A673 (cell line): Measurements from ENCODE around the gene SMARCA2.

Source experiments
- EZH2 ChIP-seq: fragments of 200-600 bp; sonication (generic); IDR thresholded peaks from 2 replicates; pipeline ENCODE4 v1.6.1; 2017; ENCODE audit warnings: borderline replicate concordance, low read depth, mild to moderate bottlenecking, mixed read lengths, antibody characterized with exemption, low read length; ENCODE audit not compliant: poor library complexity, severe bottlenecking
- TF ChIP-seq, protein P1 (sequence below): fragments of 300-800, 200-600 bp; sonication (generic); conservative IDR thresholded peaks from 2 replicates; pipeline ENCODE4 v1.5.1; 2017; ENCODE audit warnings: low read depth, mild to moderate bottlenecking, antibody characterized with exemption, low read length, moderate library complexity, mixed read lengths

DNA sequence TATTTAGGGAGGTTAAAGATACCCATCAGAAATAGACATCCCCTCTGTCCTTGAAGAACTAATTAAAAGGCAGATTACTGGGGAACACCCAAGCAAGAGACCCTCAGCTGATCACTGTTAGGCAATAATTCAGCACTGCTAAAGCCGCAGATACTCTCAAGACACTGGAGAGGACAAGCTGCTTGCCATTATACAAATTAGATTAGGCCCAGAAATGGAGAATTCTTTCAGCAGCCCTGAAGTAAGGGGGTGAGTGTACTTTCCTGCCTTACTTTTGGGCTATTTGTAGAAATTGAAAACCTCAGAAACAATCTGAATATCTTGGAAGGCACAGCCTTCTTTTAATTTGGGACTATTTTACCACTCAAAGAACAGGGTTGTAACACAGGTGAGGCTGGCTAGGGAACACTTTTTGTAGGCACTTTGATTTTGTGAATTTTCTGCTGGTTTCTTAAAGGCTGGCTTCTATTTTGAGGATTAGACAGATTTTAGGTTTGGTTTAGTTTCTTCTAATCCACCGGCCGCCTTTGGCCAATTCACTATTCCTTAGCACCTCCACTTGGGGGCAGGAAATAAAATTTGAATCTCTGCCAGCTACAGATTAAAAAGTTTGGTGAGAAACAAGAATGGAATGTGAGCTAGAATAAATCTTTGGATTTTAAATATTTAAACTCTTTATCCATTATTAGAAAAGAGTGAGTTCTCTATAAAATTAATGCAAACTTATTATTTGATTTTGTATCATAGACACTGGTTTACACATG lies 106.0 kb downstream of the SMARCA2 start:
- TF ChIP-seq, protein P1, sequence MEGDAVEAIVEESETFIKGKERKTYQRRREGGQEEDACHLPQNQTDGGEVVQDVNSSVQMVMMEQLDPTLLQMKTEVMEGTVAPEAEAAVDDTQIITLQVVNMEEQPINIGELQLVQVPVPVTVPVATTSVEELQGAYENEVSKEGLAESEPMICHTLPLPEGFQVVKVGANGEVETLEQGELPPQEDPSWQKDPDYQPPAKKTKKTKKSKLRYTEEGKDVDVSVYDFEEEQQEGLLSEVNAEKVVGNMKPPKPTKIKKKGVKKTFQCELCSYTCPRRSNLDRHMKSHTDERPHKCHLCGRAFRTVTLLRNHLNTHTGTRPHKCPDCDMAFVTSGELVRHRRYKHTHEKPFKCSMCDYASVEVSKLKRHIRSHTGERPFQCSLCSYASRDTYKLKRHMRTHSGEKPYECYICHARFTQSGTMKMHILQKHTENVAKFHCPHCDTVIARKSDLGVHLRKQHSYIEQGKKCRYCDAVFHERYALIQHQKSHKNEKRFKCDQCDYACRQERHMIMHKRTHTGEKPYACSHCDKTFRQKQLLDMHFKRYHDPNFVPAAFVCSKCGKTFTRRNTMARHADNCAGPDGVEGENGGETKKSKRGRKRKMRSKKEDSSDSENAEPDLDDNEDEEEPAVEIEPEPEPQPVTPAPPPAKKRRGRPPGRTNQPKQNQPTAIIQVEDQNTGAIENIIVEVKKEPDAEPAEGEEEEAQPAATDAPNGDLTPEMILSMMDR = peak; percentile 48
- TF ChIP-seq EZH2 = no peak
